Globus pallidus (tissue), 1 donor: Measurements from ENCODE around the gene NOL9.
"Not testable (repeated sequence)": the region's sequence is repeated elsewhere in the genome, so short reads cannot be mapped to it uniquely, and the experiment has no call there.

Source experiments
- DNase-seq: peaks from one replicate; pipeline ENCODE4 v3.0.0-alpha.2; 2015; ENCODE audit warnings: low spot score

Gene NOL9

GRCh38 chr1:6572653-6573383 lies 18.5 kb upstream of the NOL9 start:
- no peak for DNase-seq

DNA sequence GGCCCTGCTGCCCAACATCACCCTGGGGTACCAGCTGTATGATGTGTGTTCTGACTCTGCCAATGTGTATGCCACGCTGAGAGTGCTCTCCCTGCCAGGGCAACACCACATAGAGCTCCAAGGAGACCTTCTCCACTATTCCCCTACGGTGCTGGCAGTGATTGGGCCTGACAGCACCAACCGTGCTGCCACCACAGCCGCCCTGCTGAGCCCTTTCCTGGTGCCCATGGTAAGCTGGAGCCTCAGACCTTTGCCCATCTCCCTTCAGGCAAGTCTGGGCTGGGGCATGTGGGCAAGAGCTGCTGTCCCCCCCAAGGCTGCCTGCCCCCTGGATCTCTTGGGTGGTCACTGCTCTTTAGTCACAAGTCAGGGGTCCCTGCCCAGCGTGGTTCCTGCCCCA lies 16.7 kb upstream of the NOL9 start:
- no peak for DNase-seq

GRCh38 chr1:6570100-6570499 lies 15.8 kb upstream of the NOL9 start:
- DNase-seq = no peak

- DNase-seq = no peak
Measured at GRCh38 chr1:6569033-6569432, 14.7 kb upstream of the NOL9 start.

DNA sequence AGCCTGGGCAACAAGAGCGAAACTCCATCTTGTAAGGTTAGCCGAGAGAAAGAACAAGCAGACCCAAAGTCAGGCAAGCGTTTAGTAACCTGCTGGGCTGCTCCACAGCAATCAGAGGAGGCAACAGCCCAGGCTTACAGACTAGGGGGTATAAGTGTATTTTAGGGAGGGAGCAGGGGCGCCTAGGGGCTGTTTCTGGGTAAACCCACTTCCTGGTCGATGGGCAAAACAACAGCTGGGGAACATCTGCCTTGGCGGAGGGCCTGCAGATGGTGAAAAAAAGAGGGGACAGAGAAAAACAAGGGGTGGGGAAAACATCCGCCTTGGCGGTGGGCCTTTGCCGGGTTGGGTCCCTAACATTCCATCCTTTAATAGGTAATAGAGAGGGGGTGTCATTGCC lies 6.0 kb upstream of the NOL9 start:
- DNase-seq = no peak

GRCh38 chr1:6559161-6559560 lies 4.8 kb upstream of the NOL9 start:
- not testable (repeated sequence) for DNase-seq

DNA sequence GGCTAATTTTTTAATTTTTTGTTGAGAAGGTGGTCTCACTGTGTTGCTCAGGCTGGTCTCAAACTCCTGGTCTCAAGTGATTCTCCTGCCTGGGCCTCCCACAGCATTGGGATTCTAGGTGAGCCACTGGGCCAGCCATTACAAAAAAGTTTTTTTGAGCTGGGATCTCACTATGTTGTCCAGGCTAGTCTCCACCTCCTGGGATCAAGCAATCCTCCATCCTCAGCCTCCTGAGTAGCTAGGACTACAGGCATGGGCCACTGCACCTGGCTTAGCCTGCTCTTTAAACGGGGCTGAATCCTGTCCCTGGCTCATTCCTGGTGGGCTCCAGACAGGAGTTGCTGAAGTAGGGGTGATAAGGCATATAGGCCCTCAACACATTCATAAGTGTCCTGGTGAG lies 3.3 kb upstream of the NOL9 start:
- DNase-seq = no peak

DNA sequence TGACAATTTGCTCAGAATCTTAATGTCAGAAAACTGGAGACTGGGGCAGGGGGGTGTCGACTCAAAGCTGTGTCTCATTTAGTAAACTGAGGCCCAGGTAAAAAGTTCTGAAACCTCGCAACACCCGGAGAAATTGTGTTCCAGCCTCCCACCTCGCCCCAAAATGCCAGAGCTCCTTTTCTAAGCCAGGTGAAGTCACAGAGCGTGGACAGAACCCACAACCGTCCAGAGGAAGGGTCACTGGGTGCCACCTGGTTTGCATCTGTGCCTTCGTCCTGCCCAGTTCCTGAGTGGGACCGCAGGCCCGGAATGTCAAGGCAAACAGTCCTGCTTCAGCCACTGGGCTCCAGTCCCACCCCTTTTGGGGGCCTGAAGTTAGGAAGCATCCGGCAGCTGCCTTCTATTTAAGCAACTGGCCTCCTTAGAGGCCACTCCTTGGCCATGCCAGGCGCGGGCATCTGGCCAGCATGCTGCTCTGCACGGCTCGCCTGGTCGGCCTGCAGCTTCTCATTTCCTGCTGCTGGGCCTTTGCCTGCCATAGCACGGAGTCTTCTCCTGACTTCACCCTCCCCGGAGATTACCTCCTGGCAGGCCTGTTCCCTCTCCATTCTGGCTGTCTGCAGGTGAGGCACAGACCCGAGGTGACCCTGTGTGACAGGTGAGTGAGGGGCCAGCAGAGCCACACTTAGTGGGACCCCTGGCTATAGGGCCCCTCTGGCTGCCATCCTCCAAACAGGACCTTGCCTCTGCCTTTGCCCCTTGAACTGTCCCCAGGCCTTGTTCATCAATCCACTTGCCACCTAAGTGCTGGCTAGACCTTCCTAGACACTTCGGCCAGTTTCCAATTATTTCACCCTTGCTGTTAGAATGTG lies 830 bp upstream of the NOL9 start, which contains the start of gene TAS1R1:
TSS of gene TAS1R1 (plus strand) at position 401 of the 872 bp plus-strand sequence. CDS start at position 468, 67 bp downstream.
- DNase-seq = peak; percentile 28

GRCh38 chr1:6547301-6547700 lies 7.0 kb downstream of the NOL9 start:
- no peak for DNase-seq

GRCh38 chr1:6546326-6546725 lies 8.0 kb downstream of the NOL9 start:
- no peak for DNase-seq

- DNase-seq = no peak
Measured at GRCh38 chr1:6545276-6546112, 8.8 kb downstream of the NOL9 start.

- no peak for DNase-seq
Measured at GRCh38 chr1:6544831-6545230, 9.5 kb downstream of the NOL9 start.

- DNase-seq = no peak
Measured at GRCh38 chr1:6538956-6539355, 15.4 kb downstream of the NOL9 start.

- no peak for DNase-seq
Measured at GRCh38 chr1:6536291-6536690, 18.0 kb downstream of the NOL9 start.

DNA sequence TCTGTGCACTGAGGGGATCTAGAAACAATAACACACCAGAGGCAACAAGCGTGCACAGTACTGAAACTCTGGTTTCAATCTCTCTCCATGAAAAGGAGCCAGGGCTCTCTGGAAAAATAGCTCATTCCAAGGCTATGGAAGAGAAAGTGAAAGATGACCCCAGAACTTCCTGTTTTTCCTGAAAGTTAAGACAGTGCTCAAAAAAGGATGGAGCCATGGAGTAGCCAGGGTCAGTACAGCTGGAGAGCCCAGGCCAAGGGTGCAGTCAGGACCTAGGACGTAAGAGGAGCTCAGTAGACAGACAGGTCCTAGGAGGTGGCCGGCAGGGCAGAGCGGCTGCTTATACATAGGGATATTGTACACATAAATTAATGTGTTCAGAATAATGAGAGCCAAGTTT lies 19.1 kb downstream of the NOL9 start:
- DNase-seq = no peak

DNA sequence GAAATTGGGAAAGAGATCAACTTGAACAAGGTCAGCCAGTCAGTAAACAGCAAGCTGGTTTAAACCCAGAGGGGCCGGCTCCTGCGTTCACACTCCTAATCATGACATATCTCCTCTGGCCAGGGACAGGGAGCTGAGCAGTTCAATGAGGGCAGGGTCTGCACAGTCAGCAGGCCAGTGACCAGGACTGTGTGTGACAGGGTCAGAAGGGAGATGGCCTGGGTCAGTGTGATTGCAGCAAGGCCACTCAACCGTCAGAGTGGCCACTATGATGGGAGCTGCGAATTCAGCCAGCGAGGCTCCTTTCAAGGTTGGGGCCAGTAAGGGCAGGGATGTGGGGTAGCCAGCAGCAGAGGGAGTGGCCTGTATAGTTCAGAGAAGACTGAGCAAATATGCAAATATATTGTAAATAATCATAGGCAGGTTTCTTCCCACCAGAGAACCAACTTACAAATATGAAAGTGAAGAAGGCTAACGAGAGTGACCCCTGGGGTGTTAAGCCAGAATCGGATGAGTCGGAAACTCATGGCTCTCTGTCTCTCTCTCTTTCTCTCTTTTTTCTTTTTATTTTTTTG lies 20.0 kb downstream of the NOL9 start:
- DNase-seq = no peak

DNA sequence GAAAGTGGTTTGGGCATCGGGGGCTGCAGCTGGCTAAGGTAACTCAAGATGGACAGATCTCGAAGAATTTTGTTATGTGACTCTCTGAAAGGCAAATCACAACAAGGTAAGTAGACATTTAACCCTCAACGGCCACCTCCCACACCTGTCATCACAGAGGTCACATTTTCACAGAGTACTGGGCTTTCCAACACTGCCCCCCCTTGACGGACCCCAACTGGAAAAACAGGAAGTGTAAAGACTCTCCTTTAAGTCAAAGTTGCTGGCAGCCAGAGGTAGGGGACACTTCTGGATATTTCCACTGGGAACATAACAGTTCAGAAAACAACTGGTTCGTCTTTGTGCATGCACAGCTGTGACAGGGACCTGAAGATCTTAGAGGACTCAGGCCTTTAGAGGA lies 22.3 kb downstream of the NOL9 start:
- DNase-seq = no peak

- DNase-seq = no peak
Measured at GRCh38 chr1:6530504-6531160, 23.7 kb downstream of the NOL9 start.

DNA sequence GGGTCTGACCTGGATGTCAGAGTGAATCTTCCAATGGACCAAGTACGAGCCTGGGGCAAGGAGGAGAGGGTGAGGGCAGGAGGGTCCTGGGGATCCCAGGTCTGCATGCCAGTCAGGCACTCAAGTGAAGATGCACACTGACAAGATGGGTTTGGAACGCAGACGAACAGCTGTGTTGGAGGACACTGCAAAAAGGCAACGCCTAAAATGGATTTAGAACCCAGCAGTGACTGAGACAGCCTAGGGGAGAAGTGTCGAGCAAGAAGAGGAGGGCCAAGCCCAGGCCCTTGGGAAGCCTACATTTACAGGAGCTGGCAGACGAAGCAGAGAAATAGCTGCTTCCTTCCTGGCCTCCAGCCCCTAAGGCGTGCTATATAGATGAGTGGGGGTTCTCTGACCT lies 25.8 kb downstream of the NOL9 start:
- DNase-seq = no peak

- DNase-seq = no peak
Measured at GRCh38 chr1:6526316-6526715, 28.0 kb downstream of the NOL9 start.

DNA sequence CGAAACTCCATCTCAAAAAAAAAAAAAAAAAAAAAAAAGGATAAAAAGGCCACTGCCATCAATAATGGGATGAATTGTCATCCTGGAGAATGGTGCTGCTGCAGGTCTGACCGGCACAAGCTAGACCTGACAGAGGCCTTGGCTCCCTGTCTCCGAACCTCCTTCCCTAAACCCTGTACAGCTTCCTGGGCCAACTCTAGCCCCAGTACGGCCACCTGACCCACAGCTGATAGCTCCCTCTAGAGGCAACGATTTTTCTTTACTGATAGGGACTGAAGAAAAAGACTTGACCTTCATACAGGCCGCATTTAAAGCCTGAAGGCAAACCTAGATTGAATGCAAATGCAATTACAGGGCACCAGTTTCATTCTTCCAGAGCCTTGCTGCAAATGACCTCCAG lies 30.7 kb downstream of the NOL9 start:
- DNase-seq = no peak

DNA sequence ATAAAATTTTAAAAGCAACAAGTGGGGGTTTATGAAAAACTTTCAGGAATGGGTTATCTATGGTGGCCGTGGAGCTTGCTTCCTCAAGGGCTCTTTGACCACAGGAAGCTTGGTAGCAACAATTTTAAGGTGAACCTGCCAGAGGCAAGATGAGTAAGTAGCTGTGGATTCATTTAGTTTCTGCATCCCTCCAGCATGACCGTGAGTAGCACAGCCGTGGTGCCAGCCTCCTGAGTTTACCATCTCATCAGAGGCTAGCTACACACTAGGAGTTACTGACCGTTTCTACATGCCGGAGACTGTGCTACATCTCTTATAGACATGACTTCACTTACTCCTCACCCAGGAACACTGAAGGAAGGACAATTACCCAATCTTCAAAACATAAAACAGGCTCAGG lies 32.8 kb downstream of the NOL9 start:
- DNase-seq = no peak
